ENCODE results near the gene ACOXL.

Gene ACOXL

GRCh38 chr2:110720547-110720946 lies 11.8 kb upstream of the ACOXL start:
- DNase-seq: no peak

GRCh38 chr2:110724820-110725219 lies 7.6 kb upstream of the ACOXL start:
- no peak for DNase-seq

GRCh38 chr2:110725370-110725769 lies 7.0 kb upstream of the ACOXL start:
- no peak for DNase-seq

- DNase-seq: no peak
These were observed 6.5 kb upstream of the ACOXL start for GRCh38 chr2:110725859-110726258.

- no peak for DNase-seq
These were observed 6.1 kb upstream of the ACOXL start for GRCh38 chr2:110726285-110726684.

GRCh38 chr2:110727923-110728322 lies 4.5 kb upstream of the ACOXL start:
- no peak for DNase-seq

GRCh38 chr2:110729106-110729505 lies 3.3 kb upstream of the ACOXL start:
- no peak for DNase-seq

- DNase-seq: no peak
These were observed 1.3 kb upstream of the ACOXL start for GRCh38 chr2:110731064-110731463.

- no peak for DNase-seq
These were observed 3.0 kb downstream of the ACOXL start for GRCh38 chr2:110735366-110735765.

- no peak for DNase-seq
These were observed 5.4 kb downstream of the ACOXL start for GRCh38 chr2:110737783-110738182.

GRCh38 chr2:110740747-110741349 lies 8.5 kb downstream of the ACOXL start:
- DNase-seq: no peak

- no peak for DNase-seq
These were observed 9.2 kb downstream of the ACOXL start for GRCh38 chr2:110741491-110741980.

- DNase-seq: no peak
These were observed 10.0 kb downstream of the ACOXL start for GRCh38 chr2:110742412-110742811.

- DNase-seq: no peak
These were observed 11.2 kb downstream of the ACOXL start for GRCh38 chr2:110743600-110743999.

- no peak for DNase-seq
These were observed 12.1 kb downstream of the ACOXL start for GRCh38 chr2:110744429-110744828.

- DNase-seq: no peak
These were observed 12.7 kb downstream of the ACOXL start for GRCh38 chr2:110745048-110745447.

- no peak for DNase-seq
These were observed 14.5 kb downstream of the ACOXL start for GRCh38 chr2:110746586-110747521.

- DNase-seq: no peak
These were observed 15.4 kb downstream of the ACOXL start for GRCh38 chr2:110747522-110748488.

GRCh38 chr2:110748489-110748867 lies 16.1 kb downstream of the ACOXL start:
- DNase-seq: no peak

GRCh38 chr2:110751642-110752041 lies 19.3 kb downstream of the ACOXL start:
- DNase-seq: no peak

- no peak for DNase-seq
These were observed 20.5 kb downstream of the ACOXL start for GRCh38 chr2:110752871-110753270.

GRCh38 chr2:110755491-110756078 lies 23.2 kb downstream of the ACOXL start:
- no peak for DNase-seq

- no peak for DNase-seq
These were observed 27.0 kb downstream of the ACOXL start for GRCh38 chr2:110759411-110759810.
